PC-3 (cell line): ENCODE data around the gene TTC21B.

ENCODE experiments used
- CTCF ChIP-seq: fragments of 300-600 bp; sonication (generic); conservative IDR thresholded peaks from 2 replicates; pipeline ENCODE4 v1.5.1; 2017; ENCODE audit warnings: antibody characterized with exemption, low read depth, mild to moderate bottlenecking, low read length
- EZH2phosphoT487 ChIP-seq: fragments of 300-600 bp; sonication (generic); IDR thresholded peaks from 2 replicates; pipeline ENCODE4 v1.6.1; 2018; ENCODE audit warnings: mild to moderate bottlenecking, antibody characterized with exemption, low read length, borderline replicate concordance

GRCh38 chr2:165933211-165933910 is 20.2 kb downstream of the TTC21B start:
- TF ChIP-seq CTCF (no peak), EZH2phosphoT487 (no peak)
